ENCODE measurements around the gene CXCL13.
"Not testable (repeated sequence)": the region's sequence is repeated elsewhere in the genome, so short reads cannot be mapped to it uniquely, and the experiment has no call there.

The CXCL13 gene

DNA sequence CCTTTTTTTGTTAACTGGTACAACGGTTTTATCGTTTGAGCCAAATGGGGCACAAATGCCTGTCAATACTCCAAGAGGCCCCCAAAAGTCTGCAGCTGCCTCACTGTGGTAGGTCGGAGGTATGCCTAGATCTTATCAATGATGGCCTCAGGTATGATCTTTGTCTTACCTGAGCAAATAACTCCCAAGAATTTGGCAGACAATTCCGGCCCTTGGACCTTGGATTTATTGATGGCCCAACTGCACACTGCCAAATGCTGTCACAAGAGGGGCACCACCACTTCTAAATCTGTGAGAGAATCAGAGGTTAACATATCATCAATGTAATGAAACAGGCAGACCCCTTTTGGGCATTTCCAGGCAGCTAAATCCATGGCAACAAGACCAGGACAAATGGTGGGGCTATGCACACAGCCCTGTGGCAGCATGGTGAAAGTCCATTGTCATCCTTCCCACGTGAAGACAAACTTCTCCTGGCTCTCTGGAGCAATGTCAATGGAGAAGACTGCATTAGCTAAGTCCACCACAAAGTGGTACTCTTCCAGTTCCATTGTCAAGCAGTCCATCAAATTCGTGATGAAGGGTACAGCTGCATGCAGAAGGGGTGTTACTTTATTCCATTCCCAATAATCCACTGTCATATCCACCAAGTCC is 28.6 kb downstream of the CXCL13 start:
- Histone ChIP-seq H3K27me3 (no peaks in the 10 kb centered on the region), H3K36me3 (no peaks in the 10 kb centered on the region), H3K9me3 (no peaks in the 10 kb centered on the region), H3K4me3 (ENCODE audit: low read depth in 1 of 2, low read length in 1 of 2) (no peak overlapping the region), H3K4me1 (ENCODE audit: control insufficient read depth in 1 of 2, insufficient read depth in 1 of 2, low read depth in 1 of 2, low read length in 1 of 2) (no peaks in the 10 kb centered on the region), H3K27ac (no peak overlapping the region)
- TF ChIP-seq, protein P1, sequence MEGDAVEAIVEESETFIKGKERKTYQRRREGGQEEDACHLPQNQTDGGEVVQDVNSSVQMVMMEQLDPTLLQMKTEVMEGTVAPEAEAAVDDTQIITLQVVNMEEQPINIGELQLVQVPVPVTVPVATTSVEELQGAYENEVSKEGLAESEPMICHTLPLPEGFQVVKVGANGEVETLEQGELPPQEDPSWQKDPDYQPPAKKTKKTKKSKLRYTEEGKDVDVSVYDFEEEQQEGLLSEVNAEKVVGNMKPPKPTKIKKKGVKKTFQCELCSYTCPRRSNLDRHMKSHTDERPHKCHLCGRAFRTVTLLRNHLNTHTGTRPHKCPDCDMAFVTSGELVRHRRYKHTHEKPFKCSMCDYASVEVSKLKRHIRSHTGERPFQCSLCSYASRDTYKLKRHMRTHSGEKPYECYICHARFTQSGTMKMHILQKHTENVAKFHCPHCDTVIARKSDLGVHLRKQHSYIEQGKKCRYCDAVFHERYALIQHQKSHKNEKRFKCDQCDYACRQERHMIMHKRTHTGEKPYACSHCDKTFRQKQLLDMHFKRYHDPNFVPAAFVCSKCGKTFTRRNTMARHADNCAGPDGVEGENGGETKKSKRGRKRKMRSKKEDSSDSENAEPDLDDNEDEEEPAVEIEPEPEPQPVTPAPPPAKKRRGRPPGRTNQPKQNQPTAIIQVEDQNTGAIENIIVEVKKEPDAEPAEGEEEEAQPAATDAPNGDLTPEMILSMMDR (IDR thresholded peaks at IDR 0.05) = no peak

DNA sequence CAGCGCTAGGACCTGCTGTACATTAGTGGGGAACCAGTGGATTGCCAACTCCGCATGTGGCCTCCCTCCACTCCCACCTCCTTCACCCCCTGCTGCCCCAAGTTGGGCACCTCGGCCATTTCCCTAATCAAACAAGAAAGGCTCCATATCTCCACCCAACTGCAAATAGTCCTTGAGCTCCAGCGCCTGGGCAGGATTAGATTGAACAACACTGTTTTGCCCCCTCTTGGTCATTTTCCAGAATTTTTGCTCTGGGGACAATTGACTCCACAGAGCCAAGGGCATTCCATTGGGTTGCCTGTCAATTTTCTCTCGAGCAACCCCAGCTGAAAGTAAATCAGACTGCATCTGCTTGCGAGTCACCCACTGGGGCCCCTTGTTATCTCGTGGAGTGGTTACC is 29.6 kb downstream of the CXCL13 start:
- TF ChIP-seq, protein P1 (IDR thresholded peaks at IDR 0.05) = no peak
- no peaks in the 10 kb centered on the region for H3K4me1 ChIP-seq (ENCODE audit: control insufficient read depth in 1 of 2, insufficient read depth in 1 of 2, low read depth in 1 of 2, low read length in 1 of 2)
- H3K36me3 ChIP-seq = no peaks in the 10 kb centered on the region
- H3K9me3 ChIP-seq = no peaks in the 10 kb centered on the region
- H3K27me3 ChIP-seq = no peaks in the 10 kb centered on the region
- no peak overlapping the region for H3K4me3 ChIP-seq (ENCODE audit: low read depth in 1 of 2, low read length in 1 of 2)
- no peak overlapping the region for H3K27ac ChIP-seq

DNA sequence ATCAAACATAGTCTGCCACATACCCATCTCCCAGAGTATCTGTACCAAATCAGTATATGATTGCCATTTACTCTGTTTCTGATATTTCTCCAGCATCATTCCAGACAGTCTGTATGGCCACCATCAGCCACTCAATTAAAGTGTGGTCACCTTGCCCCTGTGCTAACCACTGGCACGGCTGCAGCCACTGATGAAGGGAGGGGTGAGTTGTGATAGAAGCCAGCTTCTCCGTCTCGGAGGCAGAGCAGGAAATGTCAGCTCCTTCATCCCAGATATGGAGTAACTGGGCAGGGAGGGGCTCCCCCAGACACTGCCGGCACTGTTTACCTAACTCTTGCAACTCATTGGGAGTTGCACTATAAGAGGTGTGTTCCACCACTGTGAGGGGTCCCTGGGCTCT is 30.3 kb downstream of the CXCL13 start:
- H3K4me1 ChIP-seq (ENCODE audit: control insufficient read depth in 1 of 2, insufficient read depth in 1 of 2, low read depth in 1 of 2, low read length in 1 of 2) = no peaks in the 10 kb centered on the region
- H3K27ac ChIP-seq = no peak overlapping the region
- no peaks in the 10 kb centered on the region for H3K9me3 ChIP-seq
- no peak overlapping the region for H3K4me3 ChIP-seq (ENCODE audit: low read depth in 1 of 2, low read length in 1 of 2)
- no peaks in the 10 kb centered on the region for H3K27me3 ChIP-seq
- H3K36me3 ChIP-seq = no peaks in the 10 kb centered on the region
- TF ChIP-seq, protein P1 (IDR thresholded peaks at IDR 0.05) = no peak

DNA sequence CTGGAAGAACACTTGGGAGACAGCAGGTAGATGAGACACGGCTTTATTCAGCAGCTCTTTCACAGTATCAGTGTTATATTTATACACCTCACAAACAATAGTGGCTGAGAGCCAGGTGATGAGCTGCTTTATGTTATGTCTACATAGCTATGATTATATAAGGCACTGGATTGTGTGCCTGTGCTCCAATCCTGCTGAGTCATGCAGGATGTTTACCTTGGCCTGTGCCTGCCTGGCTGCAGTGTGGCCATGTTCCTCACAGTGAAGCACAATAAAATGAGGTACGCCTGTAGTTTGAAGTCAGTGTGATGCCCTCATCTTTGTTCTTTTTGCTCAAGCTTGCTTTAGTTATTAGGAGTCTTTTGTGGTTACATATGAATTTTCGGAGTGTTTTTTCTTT is 31.3 kb downstream of the CXCL13 start:
- Histone ChIP-seq H3K4me3 (ENCODE audit: low read depth in 1 of 2, low read length in 1 of 2) (no peak overlapping the region), H3K27ac (no peak overlapping the region)

DNA sequence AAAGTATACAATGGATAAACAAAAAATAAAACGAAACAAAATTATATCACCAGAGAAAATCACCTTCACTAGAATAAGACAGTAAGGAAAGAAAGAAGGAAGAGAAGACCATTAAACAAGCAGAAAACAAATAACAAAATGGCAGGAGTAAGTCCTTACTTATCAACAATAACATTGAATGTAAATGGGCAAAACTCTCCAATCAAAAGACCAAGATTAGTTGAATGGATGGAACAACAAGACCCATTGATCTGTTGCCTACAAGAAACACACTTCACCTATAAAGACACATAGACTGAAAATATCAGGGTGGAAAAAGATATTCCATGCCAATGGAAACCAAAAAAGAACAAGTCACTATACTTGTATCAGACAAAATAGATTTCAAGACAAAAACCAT is 38.4 kb downstream of the CXCL13 start:
- not testable (repeated sequence) for H3K27me3 ChIP-seq; H3K4me1 ChIP-seq (ENCODE audit: control insufficient read depth in 1 of 2, insufficient read depth in 1 of 2, low read depth in 1 of 2, low read length in 1 of 2); H3K36me3 ChIP-seq; H3K9me3 ChIP-seq; H3K4me3 ChIP-seq (ENCODE audit: low read depth in 1 of 2, low read length in 1 of 2); H3K27ac ChIP-seq

More for the DNA sequence above, 31.3 kb downstream of the CXCL13 start:
- TF ChIP-seq, protein P1 (IDR thresholded peaks at IDR 0.05) = no peak
- Histone ChIP-seq H3K4me1 (ENCODE audit: control insufficient read depth in 1 of 2, insufficient read depth in 1 of 2, low read depth in 1 of 2, low read length in 1 of 2) (no peaks in the 10 kb centered on the region), H3K36me3 (no peaks in the 10 kb centered on the region), H3K27me3 (no peaks in the 10 kb centered on the region), H3K9me3 (no peaks in the 10 kb centered on the region)

DNA sequence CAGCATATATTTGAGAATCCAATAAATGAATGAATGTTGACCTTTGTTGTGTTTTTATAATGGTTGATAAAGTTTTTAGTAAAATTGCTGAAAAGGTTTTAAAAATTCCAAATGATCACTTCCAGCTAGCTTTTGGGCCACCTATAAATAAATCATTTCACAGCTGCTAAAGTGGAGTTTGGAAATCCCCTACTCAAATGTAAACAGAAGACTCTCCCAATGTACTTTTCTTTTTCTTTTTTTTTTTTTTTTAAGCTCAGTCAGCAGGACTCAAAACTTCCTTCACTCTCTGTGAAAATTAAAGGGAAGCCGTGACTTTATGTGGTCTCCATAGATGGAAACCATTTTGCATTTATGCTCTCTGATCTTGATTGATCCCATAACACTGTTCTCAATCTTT is 45.2 kb downstream of the CXCL13 start:
- Histone ChIP-seq H3K27ac (no peak overlapping the region), H3K4me1 (ENCODE audit: control insufficient read depth in 1 of 2, insufficient read depth in 1 of 2, low read depth in 1 of 2, low read length in 1 of 2) (no peaks in the 10 kb centered on the region), H3K4me3 (ENCODE audit: low read depth in 1 of 2, low read length in 1 of 2) (no peak overlapping the region), H3K9me3 (no peaks in the 10 kb centered on the region), H3K27me3 (no peaks in the 10 kb centered on the region), H3K36me3 (no peaks in the 10 kb centered on the region)
- TF ChIP-seq, protein P1 (IDR thresholded peaks at IDR 0.05) = no peak
